ENCODE measurements around the gene TTC21B.

Gene TTC21B

GRCh38 chr2:165827921-165828276, 125.7 kb downstream of the TTC21B start:
- H3K4me3 ChIP-seq (ENCODE audit: low read depth, low read length) = no peak overlapping the region
- TF ChIP-seq CTCF (IDR thresholded peaks at IDR 0.05; ENCODE audit: borderline replicate concordance, insufficient read depth, low read depth, low read length) = no peak

- H3K4me3 ChIP-seq (ENCODE audit: low read depth, low read length) = no peak overlapping the region
- no peak for TF ChIP-seq CTCF (IDR thresholded peaks at IDR 0.05; ENCODE audit: borderline replicate concordance, insufficient read depth, low read depth, low read length)
Observed at GRCh38 chr2:165827016-165827920, 126.3 kb downstream of the TTC21B start.

GRCh38 chr2:165825041-165825440, 128.5 kb downstream of the TTC21B start:
- H3K4me3 ChIP-seq (ENCODE audit: low read depth, low read length) = no peak overlapping the region
- TF ChIP-seq CTCF (IDR thresholded peaks at IDR 0.05; ENCODE audit: borderline replicate concordance, insufficient read depth, low read depth, low read length) = no peak
